NT2/D1 (cell line): ENCODE results near the gene DNMT3B.

Experiments used
- SUZ12 ChIP-seq: IDR thresholded peaks from 2 replicates; pipeline ENCODE4 v1.6.1; 2011; ENCODE audit not compliant: insufficient read length, insufficient read depth; ENCODE audit errors: extremely low read depth
- YY1 ChIP-seq: IDR thresholded peaks from 2 replicates; pipeline ENCODE4 v1.6.1; 2011; ENCODE audit not compliant: insufficient read length, insufficient read depth
- ZNF274 ChIP-seq: IDR thresholded peaks from 2 replicates; pipeline ENCODE4 v1.6.1; 2011; ENCODE audit warnings: mild to moderate bottlenecking, low read depth, low read length

GRCh38 chr20:32784369-32785080 lies 22.3 kb downstream of the DNMT3B start:
- no peak for TF ChIP-seq SUZ12
- TF ChIP-seq YY1: no peak
- TF ChIP-seq ZNF274: no peak
